Endothelial cell of umbilical vein (primary cell): ENCODE measurements around the gene AKR1C4. TPM values are rescaled to one million over a fixed set of nuclear protein-coding genes. Genes with fewer than 3 reads are reported as not detected.

Experiments used
- BruUV-seq: library from RNA; stranded (reverse); fragments of 400-500 nt; replicated peaks from 2 replicates; lab custom pipeline; 2021; lab: Mats Ljungman, UMichigan
- CTCF ChIA-PET: fragments of 300-600, 350-600 bp; sonication (Branson Sonifier 250); formaldehyde crosslinking; loops from one replicate; lab custom pipeline; 2021; ENCODE audit warnings: antibody characterized with exemption, inconsistent platforms; lab: Charles Lee
- POLR2A ChIA-PET: fragments of 300-600, 350-600 bp; sonication (Branson Sonifier 250); formaldehyde crosslinking; loops from one replicate; lab custom pipeline; 2021; ENCODE audit warnings: antibody characterized with exemption, inconsistent platforms; lab: Charles Lee
- DNase-seq: peaks from one replicate; pipeline ENCODE4 v3.0.0-alpha.2; 2011; ENCODE audit warnings: low read depth, low spot score
- FAIRE-seq: peaks from 2 replicates; lab custom pipeline; 2011; peaks lifted over from hg19 to GRCh38; lab: Jason Lieb, UNC
- H2AFZ ChIP-seq: 2 replicates; pipeline ENCODE4 v1.6.0; 2012; ENCODE audit warnings: low read depth, low read length, control low read depth, inconsistent platforms
- H3K27ac ChIP-seq: 2 replicates; pipeline ENCODE4 v1.5.1; 2011; ENCODE audit warnings: low read depth, mild to moderate bottlenecking, control low read depth, low read length, moderate library complexity; ENCODE audit not compliant: insufficient read depth
- H3K27me3 ChIP-seq, 2 experiments: 2 replicates each; pipeline versions ENCODE4 v1.6.0 to v1.6.1; 2011; ENCODE audit warnings: low read length in 2 of 2, mixed read lengths in 1 of 2; ENCODE audit not compliant: control insufficient read depth in 2 of 2, insufficient read depth in 2 of 2
- H3K36me3 ChIP-seq, 2 experiments: 2 replicates in 1 of 2; 3 replicates in 1 of 2; pipeline ENCODE4 v1.5.1; 2011; ENCODE audit warnings: low read length in 2 of 2, mild to moderate bottlenecking in 1 of 2, moderate library complexity in 1 of 2; ENCODE audit not compliant: control insufficient read depth in 2 of 2, insufficient read depth in 2 of 2; ENCODE audit errors: extremely low read depth in 1 of 2
- H3K4me1 ChIP-seq: 3 replicates; pipeline ENCODE4 v1.5.1; 2011; ENCODE audit warnings: mild to moderate bottlenecking, low read length; ENCODE audit not compliant: control insufficient read depth, insufficient read depth; ENCODE audit errors: extremely low read depth
- H3K4me2 ChIP-seq: 2 replicates; pipeline ENCODE4 v1.6.1; 2011; ENCODE audit warnings: low read length, control low read depth, mixed read lengths; ENCODE audit not compliant: insufficient read depth
- H3K4me3 ChIP-seq, 3 experiments: fragments of 200-600 bp in 1 of 3; sonication (generic), shearing (Covaris generic) in 1 of 3; replicated peaks in 1 of 3; 2 replicates each; pipeline ENCODE4 v1.5.1; 2011 to 2016; ENCODE audit warnings: control low read depth in 3 of 3, low read length in 3 of 3, mild to moderate bottlenecking in 2 of 3, inconsistent platforms in 1 of 3, low read depth in 1 of 3, moderate library complexity in 1 of 3; ENCODE audit not compliant: insufficient read depth in 1 of 3
- H3K79me2 ChIP-seq: 2 replicates; pipeline ENCODE4 v1.6.0; 2012; ENCODE audit warnings: low read length, inconsistent platforms; ENCODE audit not compliant: control insufficient read depth, insufficient read depth
- H3K9ac ChIP-seq: replicated peaks from 2 replicates; pipeline ENCODE3; 2011; ENCODE audit warnings: low read length, control low read depth; ENCODE audit not compliant: insufficient read depth; ENCODE audit errors: extremely low read depth
- H3K9me1 ChIP-seq: replicated peaks from 3 replicates; pipeline ENCODE4 v1.6.0; 2011; ENCODE audit warnings: mild to moderate bottlenecking, low read length; ENCODE audit not compliant: control insufficient read depth, insufficient read depth; ENCODE audit errors: extremely low read depth
- H3K9me3 ChIP-seq: replicated peaks from 2 replicates; pipeline ENCODE4 v1.5.1; 2012; ENCODE audit warnings: low read length, inconsistent platforms; ENCODE audit not compliant: control insufficient read depth, insufficient read depth
- H4K20me1 ChIP-seq: replicated peaks from 2 replicates; pipeline ENCODE3; 2011; ENCODE audit warnings: mild to moderate bottlenecking, low read length; ENCODE audit not compliant: control insufficient read depth, insufficient read depth; ENCODE audit errors: extremely low read depth
- EZH2 ChIP-seq: IDR thresholded peaks from 2 replicates; pipeline ENCODE4 v1.6.1; 2012; ENCODE audit warnings: borderline replicate concordance, low read depth, mild to moderate bottlenecking, moderate library complexity, low read length, inconsistent platforms; ENCODE audit not compliant: severe bottlenecking
- FOS ChIP-seq: IDR thresholded peaks from 2 replicates; pipeline ENCODE4 v1.6.1; 2011; ENCODE audit warnings: mild to moderate bottlenecking, low read length, moderate library complexity, borderline replicate concordance; ENCODE audit not compliant: insufficient read depth
- GATA2 ChIP-seq: IDR thresholded peaks from 2 replicates; pipeline ENCODE4 v1.7.0; 2011; ENCODE audit warnings: low read depth, mild to moderate bottlenecking, moderate library complexity, mixed read lengths, low read length; ENCODE audit not compliant: insufficient read length, insufficient read depth
- JUN ChIP-seq: IDR thresholded peaks from 2 replicates; pipeline ENCODE4 v1.6.1; 2011; ENCODE audit warnings: borderline replicate concordance, low read depth; ENCODE audit not compliant: insufficient read length, insufficient read depth
- MYC ChIP-seq: IDR thresholded peaks from one replicate; pipeline ENCODE4 v1.6.1; 2011; ENCODE audit warnings: mild to moderate bottlenecking, low read depth, low read length
- POLR2A ChIP-seq: IDR thresholded peaks from 2 replicates; pipeline ENCODE4 v1.6.1; 2012; ENCODE audit warnings: low read depth, mild to moderate bottlenecking, control low read depth, low read length
- POLR2AphosphoS5 ChIP-seq: IDR thresholded peaks from 2 replicates; pipeline ENCODE4 v1.6.1; 2012; ENCODE audit warnings: low read depth, mild to moderate bottlenecking, control low read depth, low read length, moderate library complexity; ENCODE audit not compliant: insufficient read depth
- dilution Hi-C: fragments of 300-500 bp; cut with MboI; formaldehyde crosslinking; loops from one replicate; pipeline ENCODE4 v1.15.0; 2019; ENCODE audit warnings: low sequenced_read_pairs; ENCODE audit not compliant: extremely low pct_ligation_motif_present
- intact Hi-C: fragments of 100-400 bp; cut with micrococcal nuclease; formaldehyde crosslinking; loops from one replicate; pipeline ENCODE4 v1.10.0; 2022
- polyA plus RNA-seq, 4 experiments: library from polyadenylated mRNA; depleted of rRNA in 3 of 4; stranded (reverse) in 3 of 4; unstranded in 1 of 4; fragments of >200 nt; gene quantifications; 2 replicates each; pipeline versions ENCODE4 v1.2.1 to v1.2.3, GENCODE V29; 2011 to 2012; ENCODE audit warnings: missing spikeins in 1 of 4
- total RNA-seq: library from RNA; stranded (reverse); gene quantifications from 2 replicates; pipeline ENCODE4 v1.2.3, GENCODE V29; 2021
- TF ChIP-seq, protein P1 (sequence below), 2 donors: IDR thresholded peaks; 1 replicate in 1 of 2; 2 replicates in 1 of 2; pipeline ENCODE4 v1.5.1; 2011; ENCODE audit warnings: low read length in 2 of 2, mild to moderate bottlenecking in 2 of 2, moderate library complexity in 2 of 2, control low read depth in 1 of 2, inconsistent platforms in 1 of 2, low read depth in 1 of 2; ENCODE audit not compliant: insufficient read depth in 1 of 2; ENCODE audit errors: extremely low read depth in 1 of 2
- TF ChIP-seq, protein P2 (sequence below): IDR thresholded peaks from 2 replicates; pipeline ENCODE4 v1.6.1; 2011; ENCODE audit not compliant: insufficient read depth, insufficient read length

AKR1C4 gene
- total and polyA plus RNA-seq, 2 donors (not counting 3 experiments of a cell fraction or from before 2014, with no cell fraction given), result not detected

DNA sequence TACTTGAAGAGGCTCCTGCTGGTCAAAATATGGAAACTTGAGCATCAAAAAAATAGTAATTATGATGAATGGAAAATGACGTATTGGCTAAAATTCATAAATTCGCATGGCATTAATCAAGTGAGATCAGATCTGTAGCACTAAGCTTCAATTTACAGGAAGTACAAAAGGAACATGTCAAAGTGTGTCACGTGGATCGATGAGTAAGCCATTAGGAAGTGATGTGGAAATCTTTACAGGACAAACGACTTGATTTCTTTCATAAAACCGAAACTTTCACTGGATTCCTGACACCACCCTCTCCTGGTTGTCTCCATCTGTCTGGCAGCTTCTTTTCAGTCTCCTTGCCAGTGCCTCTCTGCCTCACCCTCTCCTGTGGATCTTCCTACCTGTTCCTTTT lies 37.5 kb upstream of the AKR1C4 start:
- no peak overlapping the region for H3K9ac ChIP-seq
- no peak for DNase-seq
- H3K27ac ChIP-seq, result no peak overlapping the region
- no peak overlapping the region for H3K4me2 ChIP-seq
- H3K27me3 ChIP-seq, result no peaks in the 10 kb centered on the region
- H3K9me3 ChIP-seq, result no peaks in the 10 kb centered on the region
- no peaks in the 10 kb centered on the region for H3K4me1 ChIP-seq
- ChIA-PET CTCF (no interaction called here), POLR2A (no interaction called here)
- TF ChIP-seq, protein P1, sequence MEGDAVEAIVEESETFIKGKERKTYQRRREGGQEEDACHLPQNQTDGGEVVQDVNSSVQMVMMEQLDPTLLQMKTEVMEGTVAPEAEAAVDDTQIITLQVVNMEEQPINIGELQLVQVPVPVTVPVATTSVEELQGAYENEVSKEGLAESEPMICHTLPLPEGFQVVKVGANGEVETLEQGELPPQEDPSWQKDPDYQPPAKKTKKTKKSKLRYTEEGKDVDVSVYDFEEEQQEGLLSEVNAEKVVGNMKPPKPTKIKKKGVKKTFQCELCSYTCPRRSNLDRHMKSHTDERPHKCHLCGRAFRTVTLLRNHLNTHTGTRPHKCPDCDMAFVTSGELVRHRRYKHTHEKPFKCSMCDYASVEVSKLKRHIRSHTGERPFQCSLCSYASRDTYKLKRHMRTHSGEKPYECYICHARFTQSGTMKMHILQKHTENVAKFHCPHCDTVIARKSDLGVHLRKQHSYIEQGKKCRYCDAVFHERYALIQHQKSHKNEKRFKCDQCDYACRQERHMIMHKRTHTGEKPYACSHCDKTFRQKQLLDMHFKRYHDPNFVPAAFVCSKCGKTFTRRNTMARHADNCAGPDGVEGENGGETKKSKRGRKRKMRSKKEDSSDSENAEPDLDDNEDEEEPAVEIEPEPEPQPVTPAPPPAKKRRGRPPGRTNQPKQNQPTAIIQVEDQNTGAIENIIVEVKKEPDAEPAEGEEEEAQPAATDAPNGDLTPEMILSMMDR (IDR thresholded peaks at IDR 0.05; ENCODE audit: extremely low read depth in 1 of 2, insufficient read depth in 1 of 2, low read depth in 1 of 2, low read length in 2 of 2), result no peak
- TF ChIP-seq FOS, result no peak
- no peak for TF ChIP-seq EZH2
- TF ChIP-seq, protein P2, sequence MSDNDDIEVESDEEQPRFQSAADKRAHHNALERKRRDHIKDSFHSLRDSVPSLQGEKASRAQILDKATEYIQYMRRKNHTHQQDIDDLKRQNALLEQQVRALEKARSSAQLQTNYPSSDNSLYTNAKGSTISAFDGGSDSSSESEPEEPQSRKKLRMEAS, result no peak
- no peak overlapping the region for H3K4me3 ChIP-seq
- no peak for FAIRE-seq
- no peaks in the 10 kb centered on the region for H3K79me2 ChIP-seq
- H3K9me1 ChIP-seq, result no peaks in the 10 kb centered on the region
- H4K20me1 ChIP-seq, result no peaks in the 10 kb centered on the region
- no TSS peak for BruUV-seq
- intact Hi-C loops (no loop called here), dilution Hi-C loops (no loop called here)
- H2AFZ ChIP-seq, result no peak overlapping the region
- no peaks in the 10 kb centered on the region for H3K36me3 ChIP-seq

DNA sequence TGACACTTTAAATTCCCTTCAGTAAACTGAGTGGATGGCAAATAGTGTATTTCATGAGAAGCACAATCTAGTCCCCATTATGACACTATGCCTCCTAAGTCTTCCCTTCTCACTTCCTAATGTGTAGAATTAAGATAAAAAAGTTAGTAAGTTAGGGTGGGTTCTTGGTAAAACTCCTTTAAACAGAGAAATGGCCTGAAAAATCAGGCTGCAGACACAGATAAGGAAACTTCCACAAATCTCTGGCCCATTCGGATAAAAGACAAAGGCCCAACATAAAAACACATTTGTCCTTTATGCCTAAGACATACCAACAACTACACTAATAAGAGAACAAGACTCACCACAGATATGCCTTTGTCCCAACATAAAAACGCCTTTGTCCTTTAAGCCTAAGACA lies 33.1 kb upstream of the AKR1C4 start:
- no peaks in the 10 kb centered on the region for H3K27me3 ChIP-seq
- H3K79me2 ChIP-seq, result no peaks in the 10 kb centered on the region
- H3K4me3 ChIP-seq, result no peak overlapping the region
- H3K4me2 ChIP-seq, result no peak overlapping the region
- BruUV-seq, result no TSS peak
- intact Hi-C loops, result no loop called here
- H3K4me1 ChIP-seq, result no peaks in the 10 kb centered on the region
- no peak overlapping the region for H3K27ac ChIP-seq
- no peaks in the 10 kb centered on the region for H3K36me3 ChIP-seq
- FAIRE-seq (no peak), DNase-seq (no peak)
- H4K20me1 ChIP-seq, result no peaks in the 10 kb centered on the region
- CTCF ChIA-PET, result no interaction called here
- peaks cover 2% of the 10 kb centered on the region for H3K9me3 ChIP-seq
- POLR2A ChIA-PET, result no interaction called here
- TF ChIP-seq GATA2, result no peak
- no peak for TF ChIP-seq FOS
- TF ChIP-seq, protein P2, result no peak
- TF ChIP-seq, protein P1 (IDR thresholded peaks at IDR 0.05; ENCODE audit: extremely low read depth in 1 of 2, insufficient read depth in 1 of 2, low read depth in 1 of 2, low read length in 2 of 2), result no peak
- no peak for TF ChIP-seq EZH2
- no peak for TF ChIP-seq JUN
- no peak for TF ChIP-seq MYC
- no peak for TF ChIP-seq POLR2AphosphoS5
- no peak for TF ChIP-seq POLR2A
- no peaks in the 10 kb centered on the region for H3K9me1 ChIP-seq
- H2AFZ ChIP-seq, result no peak overlapping the region
- H3K9ac ChIP-seq, result no peak overlapping the region
- dilution Hi-C loops, result no loop called here
